CD4-positive, alpha-beta T cell (primary cell): ENCODE results near the gene HOXA9. TPM values are rescaled to one million over a fixed set of nuclear protein-coding genes. Genes with fewer than 3 reads are reported as not detected.

ENCODE experiments used
- ATAC-seq: fragments of 200-7000 bp; cut with Tn5 transposase; one replicate; pipeline ENCODE4 v1.10.0; 2022; ENCODE audit warnings: mild to moderate bottlenecking; ENCODE audit not compliant: poor library complexity
- CTCF ChIA-PET: fragments of 350-600 bp; sonication (Branson Sonifier 250); formaldehyde crosslinking; loops from one replicate; lab custom pipeline; 2021; ENCODE audit warnings: antibody characterized with exemption, inconsistent platforms; lab: Charles Lee
- POLR2A ChIA-PET: fragments of 350-600 bp; sonication (Branson Sonifier 250); formaldehyde crosslinking; loops from one replicate; lab custom pipeline; 2021; ENCODE audit warnings: antibody characterized with exemption, inconsistent platforms; lab: Charles Lee
- DNase-seq, 14 experiments: peaks; one replicate each; pipeline ENCODE4 v3.0.0-alpha.2; 2013 to 2020; ENCODE audit warnings: mixed read lengths in 2 of 14
- H3K27ac ChIP-seq, 2 donors: one replicate each; pipeline versions ENCODE4 v1.5.1 to v1.7.0; 2013; ENCODE audit warnings: low read length in 2 of 2, low read depth in 1 of 2, mild to moderate bottlenecking in 1 of 2
- H3K27me3 ChIP-seq, 2 experiments: 1 replicate in 1 of 2; 2 replicates in 1 of 2; pipeline versions ENCODE4 v1.6.1 to v1.7.0; 2013; ENCODE audit warnings: low read length in 2 of 2, control low read depth in 1 of 2, mild to moderate bottlenecking in 1 of 2, moderate library complexity in 1 of 2; ENCODE audit not compliant: insufficient read depth in 2 of 2, control insufficient read depth in 1 of 2
- H3K36me3 ChIP-seq: one replicate; pipeline ENCODE4 v1.6.1; 2013; ENCODE audit warnings: low read length, control low read depth; ENCODE audit not compliant: insufficient read depth
- H3K4me1 ChIP-seq: one replicate; pipeline ENCODE4 v1.6.1; 2013; ENCODE audit warnings: low read length, control low read depth; ENCODE audit not compliant: insufficient read depth
- H3K4me3 ChIP-seq: one replicate; pipeline ENCODE4 v1.5.1; 2013; ENCODE audit warnings: mild to moderate bottlenecking, low read length, moderate library complexity
- H3K9me3 ChIP-seq, 2 experiments: 1 replicate in 1 of 2; 2 replicates in 1 of 2; pipeline versions ENCODE4 v1.6.1 to v1.7.0; 2013; ENCODE audit warnings: low read length in 2 of 2, mild to moderate bottlenecking in 2 of 2, control low read depth in 1 of 2, moderate library complexity in 1 of 2; ENCODE audit not compliant: control insufficient read depth in 1 of 2, insufficient read depth in 1 of 2
- H3K27ac Mint-ChIP-seq: one replicate; pipeline ENCODE4 v1.8.0; 2020; ENCODE audit warnings: mixed read lengths
- H3K27me3 Mint-ChIP-seq: one replicate; pipeline ENCODE4 v1.8.0; 2021; ENCODE audit warnings: mixed read lengths
- H3K36me3 Mint-ChIP-seq: one replicate; pipeline ENCODE4 v1.8.0; 2021; ENCODE audit warnings: low read depth, mixed read lengths
- H3K4me1 Mint-ChIP-seq: one replicate; pipeline ENCODE4 v1.8.0; 2021; ENCODE audit warnings: low read depth, mixed read lengths
- H3K4me3 Mint-ChIP-seq: one replicate; pipeline ENCODE4 v1.8.0; 2020; ENCODE audit warnings: mild to moderate bottlenecking, mixed read lengths
- H3K9me3 Mint-ChIP-seq: one replicate; pipeline ENCODE4 v1.8.0; 2020; ENCODE audit warnings: mixed read lengths
- intact Hi-C, 2 experiments: fragments of 100-400 bp; cut with DNase I in 1 of 2; cut with micrococcal nuclease in 1 of 2; formaldehyde crosslinking; loops; one replicate each; pipeline versions ENCODE4 v1.15.1 to v1.9.0; 2023 to 2025; cut with DNase I, micrococcal nuclease
- total RNA-seq, 174 experiments: library from RNA in 2 of 174; stranded (reverse) in 2 of 174; gene quantifications; one replicate each; pipeline ENCODE4 v1.2.3 and lab custom pipeline; 2021 to 2026
- TF ChIP-seq, protein P1 (sequence below): fragments of 200-600 bp; IDR thresholded peaks from one replicate; pipeline ENCODE4 v1.8.0; 2022; ENCODE audit warnings: antibody characterized with exemption, mild to moderate bottlenecking

The HOXA9 gene
- total RNA-seq, 2 experiments from 2014 or later = not detected

GRCh38 chr7:27202862-27203134 is 37.5 kb upstream of the HOXA9 start:
- H3K9me3 ChIP-seq = peaks cover 0 to 42% of the 10 kb centered on the region in 2 experiments
- no peak overlapping the region for H3K27ac ChIP-seq
- Mint-ChIP-seq H3K4me3 (peak overlapping the region; percentile 9), H3K36me3 (no peaks in the 10 kb centered on the region), H3K27ac (no peak overlapping the region), H3K9me3 (no peaks in the 10 kb centered on the region), H3K4me1 (peaks cover 53% of the 10 kb centered on the region), H3K27me3 (peaks cover 88% of the 10 kb centered on the region)
- H3K27me3 ChIP-seq = peaks cover 84 to 91% of the 10 kb centered on the region in 2 experiments
- peaks cover 57% of the 10 kb centered on the region for H3K4me1 ChIP-seq
- TF ChIP-seq, protein P1, sequence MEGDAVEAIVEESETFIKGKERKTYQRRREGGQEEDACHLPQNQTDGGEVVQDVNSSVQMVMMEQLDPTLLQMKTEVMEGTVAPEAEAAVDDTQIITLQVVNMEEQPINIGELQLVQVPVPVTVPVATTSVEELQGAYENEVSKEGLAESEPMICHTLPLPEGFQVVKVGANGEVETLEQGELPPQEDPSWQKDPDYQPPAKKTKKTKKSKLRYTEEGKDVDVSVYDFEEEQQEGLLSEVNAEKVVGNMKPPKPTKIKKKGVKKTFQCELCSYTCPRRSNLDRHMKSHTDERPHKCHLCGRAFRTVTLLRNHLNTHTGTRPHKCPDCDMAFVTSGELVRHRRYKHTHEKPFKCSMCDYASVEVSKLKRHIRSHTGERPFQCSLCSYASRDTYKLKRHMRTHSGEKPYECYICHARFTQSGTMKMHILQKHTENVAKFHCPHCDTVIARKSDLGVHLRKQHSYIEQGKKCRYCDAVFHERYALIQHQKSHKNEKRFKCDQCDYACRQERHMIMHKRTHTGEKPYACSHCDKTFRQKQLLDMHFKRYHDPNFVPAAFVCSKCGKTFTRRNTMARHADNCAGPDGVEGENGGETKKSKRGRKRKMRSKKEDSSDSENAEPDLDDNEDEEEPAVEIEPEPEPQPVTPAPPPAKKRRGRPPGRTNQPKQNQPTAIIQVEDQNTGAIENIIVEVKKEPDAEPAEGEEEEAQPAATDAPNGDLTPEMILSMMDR = no peak
- intact Hi-C loops = no loop called here
- H3K4me3 ChIP-seq = no peak overlapping the region
- ChIA-PET POLR2A (interaction anchor here (0.8 to 1.2 kb wide), 2 partner anchors 16 to 35 kb away, joined by 3 to 4 read pairs; no protein-coding TSS in a partner anchor), CTCF (no interaction called here)
- no peaks in the 10 kb centered on the region for H3K36me3 ChIP-seq
- ATAC-seq = no peak
- DNase-seq = no peak

DNA sequence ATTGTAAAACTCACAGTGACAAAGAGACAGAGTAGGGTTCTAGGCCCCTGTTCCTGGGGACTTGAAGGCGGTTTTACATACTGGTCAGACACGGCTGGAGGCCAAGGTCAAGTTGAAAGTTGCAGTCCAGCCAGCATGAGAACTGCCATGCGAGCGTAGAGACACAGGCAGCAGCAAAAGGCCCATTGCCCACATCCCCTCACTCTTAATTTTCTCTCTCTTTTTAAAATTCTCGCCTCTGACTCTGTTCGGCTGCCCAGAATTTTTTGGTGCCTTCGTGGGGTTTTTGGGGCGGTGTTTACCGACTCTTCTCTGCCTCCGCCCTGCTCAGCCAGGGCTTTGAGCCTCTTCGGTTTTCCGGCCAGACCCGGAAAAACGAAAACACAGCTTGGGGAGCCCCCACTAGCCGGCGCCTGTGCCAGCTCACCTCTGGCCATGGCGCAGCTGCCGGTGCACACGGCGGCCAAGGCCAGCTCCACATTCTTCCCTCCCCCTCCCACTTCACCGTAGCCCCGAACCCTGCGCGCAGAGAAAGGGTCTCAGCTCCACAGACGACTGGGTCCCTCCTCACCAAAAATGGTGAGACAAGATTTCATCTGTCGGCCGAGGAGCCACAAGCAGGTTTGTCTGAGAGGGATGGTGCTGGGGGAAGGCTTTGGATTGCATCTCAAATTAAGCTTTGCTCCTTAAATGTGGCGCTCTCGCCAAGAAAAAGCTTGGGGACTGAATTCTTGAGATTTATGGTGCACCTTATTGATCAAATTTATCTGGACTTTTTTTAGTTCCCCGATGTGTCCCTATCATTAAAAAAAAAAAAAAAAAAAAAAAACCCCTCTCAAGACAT is 36.9 kb upstream of the HOXA9 start:
- CTCF ChIA-PET = interaction anchor here (0.5 kb wide), 1 partner anchor 230 kb away, joined by 3 read pairs; no protein-coding TSS in a partner anchor
- no peak overlapping the region for H3K4me3 Mint-ChIP-seq
- TF ChIP-seq, protein P1 = no peak
- POLR2A ChIA-PET = interaction anchor here (0.8 to 1.2 kb wide), 2 partner anchors 16 to 35 kb away, joined by 3 to 4 read pairs; no protein-coding TSS in a partner anchor
- ATAC-seq = no peak
- H3K27ac Mint-ChIP-seq = no peak overlapping the region
- DNase-seq = no peak
- no peaks in the 10 kb centered on the region for H3K36me3 ChIP-seq
- peaks cover 0 to 42% of the 10 kb centered on the region in 2 experiments for H3K9me3 ChIP-seq
- peaks cover 57% of the 10 kb centered on the region for H3K4me1 ChIP-seq
- H3K27ac ChIP-seq = no peak overlapping the region
- no peak overlapping the region for H3K4me3 ChIP-seq
- peaks cover 85 to 91% of the 10 kb centered on the region in 2 experiments for H3K27me3 ChIP-seq
- H3K4me1 Mint-ChIP-seq = peaks cover 56% of the 10 kb centered on the region
- H3K27me3 Mint-ChIP-seq = peaks cover 88% of the 10 kb centered on the region
- no peaks in the 10 kb centered on the region for H3K36me3 Mint-ChIP-seq
- H3K9me3 Mint-ChIP-seq = no peaks in the 10 kb centered on the region
- intact Hi-C loops = no loop called here

DNA sequence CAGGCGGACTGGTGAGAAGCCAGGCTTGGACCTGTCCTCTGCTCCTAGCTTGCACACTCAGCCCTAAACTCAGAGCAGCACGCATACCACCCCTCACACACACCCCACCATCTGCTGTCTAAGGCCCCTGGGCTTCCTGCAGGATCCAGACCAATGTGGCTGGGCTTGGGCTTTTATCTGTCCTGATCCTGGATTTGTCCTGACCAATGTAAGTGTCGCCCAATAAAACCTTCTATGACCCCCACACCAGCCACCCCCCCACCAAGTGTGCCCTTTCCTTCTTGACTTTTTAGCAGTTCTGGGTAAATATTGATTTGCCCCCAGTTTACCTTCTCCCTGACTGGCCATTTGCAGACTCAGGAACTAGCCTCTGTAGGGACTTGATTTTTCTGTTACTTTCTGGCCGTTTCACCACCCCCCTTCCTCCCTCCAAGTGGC is 36.3 kb upstream of the HOXA9 start:
- H3K36me3 Mint-ChIP-seq = no peaks in the 10 kb centered on the region
- TF ChIP-seq, protein P1 = no peak
- no peaks in the 10 kb centered on the region for H3K36me3 ChIP-seq
- peaks cover 88% of the 10 kb centered on the region for H3K27me3 Mint-ChIP-seq
- no peak overlapping the region for H3K27ac Mint-ChIP-seq
- no peak overlapping the region for H3K4me3 Mint-ChIP-seq
- CTCF ChIA-PET = no interaction called here
- H3K9me3 ChIP-seq = peaks cover 0 to 42% of the 10 kb centered on the region in 2 experiments
- POLR2A ChIA-PET = interaction anchor here (1.0 kb wide), 1 partner anchor 11 kb away, joined by 3 read pairs; no protein-coding TSS in a partner anchor
- no peak for ATAC-seq
- no peak overlapping the region for H3K4me3 ChIP-seq
- intact Hi-C loops = no loop called here
- DNase-seq = no peak
- H3K27ac ChIP-seq = no peak overlapping the region
- H3K9me3 Mint-ChIP-seq = no peaks in the 10 kb centered on the region
- peaks cover 56% of the 10 kb centered on the region for H3K4me1 Mint-ChIP-seq
- peaks cover 85 to 91% of the 10 kb centered on the region in 2 experiments for H3K27me3 ChIP-seq
- peaks cover 57% of the 10 kb centered on the region for H3K4me1 ChIP-seq
